Measurements from ENCODE around the gene CORO2B.

CORO2B gene

DNA sequence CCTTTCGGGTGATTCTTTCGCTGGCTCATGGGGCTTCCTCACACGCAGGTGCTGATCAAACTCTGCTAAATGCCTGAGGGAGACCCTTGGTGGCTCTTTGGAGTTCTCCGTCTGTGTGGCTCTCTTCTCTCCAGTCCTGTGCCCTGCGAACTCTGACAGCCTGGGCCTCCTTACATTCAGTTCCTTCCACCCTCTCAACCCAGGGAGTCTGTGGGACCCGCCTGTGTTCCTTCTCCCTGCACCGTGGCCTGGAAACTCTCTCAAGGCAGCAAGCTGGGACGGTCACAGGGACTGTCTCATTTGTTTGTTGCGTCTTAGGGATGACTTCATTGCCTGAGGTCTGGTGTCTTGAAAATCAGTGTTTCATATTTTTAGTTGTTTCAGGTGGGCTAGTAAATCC is 37.0 kb upstream of the CORO2B start:
- H4K20me1 ChIP-seq (ENCODE audit: low read depth, low read length) = no peaks in the 10 kb centered on the region
- H3F3A ChIP-seq (ENCODE audit: insufficient read depth) = no peaks in the 10 kb centered on the region
- no peaks in the 10 kb centered on the region for H3K9me2 ChIP-seq (replicated peaks; ENCODE audit: insufficient read depth, low read length)
- H3K9ac ChIP-seq (ENCODE audit: low read length) = no peak overlapping the region
- no peak overlapping the region for H2AFZ ChIP-seq (ENCODE audit: low read depth, low read length, severe bottlenecking)
- H3K4me3 ChIP-seq (ENCODE audit: insufficient read depth, low read length, poor library complexity, severe bottlenecking) = no peak overlapping the region
- 0 out of 2 replicates have a peak, but pooled peaks cover 2% of the 10 kb centered on the region for H3K27me3 ChIP-seq (ENCODE audit: low read length)
- H3K36me3 ChIP-seq (ENCODE audit: low read length) = no peaks in the 10 kb centered on the region
- TF ChIP-seq EZH2phosphoT487 (conservative IDR thresholded peaks at IDR 0.05; ENCODE audit: low read length) = no peak
- TF ChIP-seq, protein P1, sequence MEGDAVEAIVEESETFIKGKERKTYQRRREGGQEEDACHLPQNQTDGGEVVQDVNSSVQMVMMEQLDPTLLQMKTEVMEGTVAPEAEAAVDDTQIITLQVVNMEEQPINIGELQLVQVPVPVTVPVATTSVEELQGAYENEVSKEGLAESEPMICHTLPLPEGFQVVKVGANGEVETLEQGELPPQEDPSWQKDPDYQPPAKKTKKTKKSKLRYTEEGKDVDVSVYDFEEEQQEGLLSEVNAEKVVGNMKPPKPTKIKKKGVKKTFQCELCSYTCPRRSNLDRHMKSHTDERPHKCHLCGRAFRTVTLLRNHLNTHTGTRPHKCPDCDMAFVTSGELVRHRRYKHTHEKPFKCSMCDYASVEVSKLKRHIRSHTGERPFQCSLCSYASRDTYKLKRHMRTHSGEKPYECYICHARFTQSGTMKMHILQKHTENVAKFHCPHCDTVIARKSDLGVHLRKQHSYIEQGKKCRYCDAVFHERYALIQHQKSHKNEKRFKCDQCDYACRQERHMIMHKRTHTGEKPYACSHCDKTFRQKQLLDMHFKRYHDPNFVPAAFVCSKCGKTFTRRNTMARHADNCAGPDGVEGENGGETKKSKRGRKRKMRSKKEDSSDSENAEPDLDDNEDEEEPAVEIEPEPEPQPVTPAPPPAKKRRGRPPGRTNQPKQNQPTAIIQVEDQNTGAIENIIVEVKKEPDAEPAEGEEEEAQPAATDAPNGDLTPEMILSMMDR (IDR thresholded peaks at IDR 0.05; ENCODE audit: insufficient read depth, low read length, poor library complexity, severe bottlenecking) = no peak
- H3K4me2 ChIP-seq (ENCODE audit: low read depth, low read length, poor library complexity, severe bottlenecking) = no peak overlapping the region
- no peak overlapping the region for H3K27ac ChIP-seq (ENCODE audit: low read depth, low read length)
- no peaks in the 10 kb centered on the region for H3K79me2 ChIP-seq (ENCODE audit: insufficient read depth, low read length)
- peaks cover 4% of the 10 kb centered on the region; the same call in 1 of the 2 replicates for H3K9me3 ChIP-seq (ENCODE audit: insufficient read depth, low read length)

- Histone ChIP-seq H3K36me3 (ENCODE audit: low read length) (no peaks in the 10 kb centered on the region), H3K27ac (ENCODE audit: low read depth, low read length) (no peak overlapping the region), H3K27me3 (ENCODE audit: low read length) (0 out of 2 replicates have a peak, but pooled peaks cover 2% of the 10 kb centered on the region), H3K9me3 (ENCODE audit: insufficient read depth, low read length) (peaks cover 4% of the 10 kb centered on the region; the same call in 1 of the 2 replicates), H3K79me2 (ENCODE audit: insufficient read depth, low read length) (no peaks in the 10 kb centered on the region), H2AFZ (ENCODE audit: low read depth, low read length, severe bottlenecking) (no peak overlapping the region), H3K9me2 (replicated peaks; ENCODE audit: insufficient read depth, low read length) (no peaks in the 10 kb centered on the region), H4K20me1 (ENCODE audit: low read depth, low read length) (no peaks in the 10 kb centered on the region), H3K4me3 (ENCODE audit: insufficient read depth, low read length, poor library complexity, severe bottlenecking) (no peak overlapping the region), H3K9ac (ENCODE audit: low read length) (no peak overlapping the region), H3F3A (ENCODE audit: insufficient read depth) (no peaks in the 10 kb centered on the region), H3K4me2 (ENCODE audit: low read depth, low read length, poor library complexity, severe bottlenecking) (no peak overlapping the region)
- TF ChIP-seq, protein P1 (IDR thresholded peaks at IDR 0.05; ENCODE audit: insufficient read depth, low read length, poor library complexity, severe bottlenecking) = no peak
- no peak for TF ChIP-seq EZH2phosphoT487 (conservative IDR thresholded peaks at IDR 0.05; ENCODE audit: low read length)
Measured at GRCh38 chr15:68542348-68542747, 36.4 kb upstream of the CORO2B start.

DNA sequence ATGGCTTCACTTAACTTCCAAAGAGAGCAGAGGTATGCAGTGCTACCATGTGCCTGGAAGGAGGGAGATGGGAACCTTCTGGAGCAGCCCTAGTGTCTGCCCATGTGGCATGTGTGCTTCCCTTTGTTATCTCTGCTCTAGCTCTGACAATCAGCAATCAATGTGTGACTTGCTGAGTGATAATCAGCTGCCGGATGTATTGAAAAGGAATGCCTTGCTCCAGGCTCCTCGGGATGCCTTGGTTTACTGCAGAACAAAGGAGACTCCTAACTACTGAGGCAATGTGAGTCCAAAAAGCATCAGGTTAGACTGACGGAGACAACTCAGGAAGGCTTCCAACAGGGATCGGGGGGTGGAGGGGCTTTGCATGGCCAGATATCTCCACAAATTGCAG is 36.0 kb upstream of the CORO2B start:
- H4K20me1 ChIP-seq (ENCODE audit: low read depth, low read length) = no peaks in the 10 kb centered on the region
- no peak overlapping the region for H3K27ac ChIP-seq (ENCODE audit: low read depth, low read length)
- H3K4me2 ChIP-seq (ENCODE audit: low read depth, low read length, poor library complexity, severe bottlenecking) = no peak overlapping the region
- no peak overlapping the region for H3K9ac ChIP-seq (ENCODE audit: low read length)
- no peaks in the 10 kb centered on the region for H3K79me2 ChIP-seq (ENCODE audit: insufficient read depth, low read length)
- H3K36me3 ChIP-seq (ENCODE audit: low read length) = no peaks in the 10 kb centered on the region
- no peaks in the 10 kb centered on the region for H3F3A ChIP-seq (ENCODE audit: insufficient read depth)
- no peaks in the 10 kb centered on the region for H3K9me2 ChIP-seq (replicated peaks; ENCODE audit: insufficient read depth, low read length)
- no peak for TF ChIP-seq EZH2phosphoT487 (conservative IDR thresholded peaks at IDR 0.05; ENCODE audit: low read length)
- TF ChIP-seq, protein P1 (IDR thresholded peaks at IDR 0.05; ENCODE audit: insufficient read depth, low read length, poor library complexity, severe bottlenecking) = no peak
- H2AFZ ChIP-seq (ENCODE audit: low read depth, low read length, severe bottlenecking) = no peak overlapping the region
- H3K4me3 ChIP-seq (ENCODE audit: insufficient read depth, low read length, poor library complexity, severe bottlenecking) = no peak overlapping the region
- 0 out of 2 replicates have a peak, but pooled peaks cover 2% of the 10 kb centered on the region for H3K27me3 ChIP-seq (ENCODE audit: low read length)
- peaks cover 4% of the 10 kb centered on the region; the same call in 1 of the 2 replicates for H3K9me3 ChIP-seq (ENCODE audit: insufficient read depth, low read length)
